ENCODE data around the gene NAGLU. TPM values are rescaled to one million over a fixed set of nuclear protein-coding genes. Genes with fewer than 3 reads are reported as not detected.

The NAGLU gene
- total and polyA plus RNA-seq, 2 of the 13 experiments (the other 11 are each of a cell fraction or from before 2014, with no cell fraction given), result 28.2 to 40.1 TPM

DNA sequence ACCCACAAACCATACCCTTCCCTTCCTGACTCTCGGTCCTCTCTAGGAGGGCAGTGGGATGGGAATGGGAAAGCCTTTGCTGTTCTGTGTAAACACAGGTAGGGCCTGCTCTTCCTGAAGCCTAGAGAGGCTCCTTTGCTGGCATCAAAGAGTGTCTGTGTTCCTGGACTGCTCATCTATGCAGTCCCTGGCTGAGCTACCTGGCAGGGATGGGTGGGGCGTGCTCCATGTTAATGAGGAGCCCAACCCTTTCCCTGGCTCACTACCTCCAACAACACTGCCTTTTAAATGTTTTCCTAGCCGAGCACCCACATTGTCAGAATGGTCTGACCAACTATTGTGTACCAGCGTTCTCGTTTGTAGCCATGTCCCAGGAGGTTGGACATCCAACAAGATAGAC is 26.6 kb upstream of the NAGLU start (continued):
- TF ChIP-seq, protein P1, sequence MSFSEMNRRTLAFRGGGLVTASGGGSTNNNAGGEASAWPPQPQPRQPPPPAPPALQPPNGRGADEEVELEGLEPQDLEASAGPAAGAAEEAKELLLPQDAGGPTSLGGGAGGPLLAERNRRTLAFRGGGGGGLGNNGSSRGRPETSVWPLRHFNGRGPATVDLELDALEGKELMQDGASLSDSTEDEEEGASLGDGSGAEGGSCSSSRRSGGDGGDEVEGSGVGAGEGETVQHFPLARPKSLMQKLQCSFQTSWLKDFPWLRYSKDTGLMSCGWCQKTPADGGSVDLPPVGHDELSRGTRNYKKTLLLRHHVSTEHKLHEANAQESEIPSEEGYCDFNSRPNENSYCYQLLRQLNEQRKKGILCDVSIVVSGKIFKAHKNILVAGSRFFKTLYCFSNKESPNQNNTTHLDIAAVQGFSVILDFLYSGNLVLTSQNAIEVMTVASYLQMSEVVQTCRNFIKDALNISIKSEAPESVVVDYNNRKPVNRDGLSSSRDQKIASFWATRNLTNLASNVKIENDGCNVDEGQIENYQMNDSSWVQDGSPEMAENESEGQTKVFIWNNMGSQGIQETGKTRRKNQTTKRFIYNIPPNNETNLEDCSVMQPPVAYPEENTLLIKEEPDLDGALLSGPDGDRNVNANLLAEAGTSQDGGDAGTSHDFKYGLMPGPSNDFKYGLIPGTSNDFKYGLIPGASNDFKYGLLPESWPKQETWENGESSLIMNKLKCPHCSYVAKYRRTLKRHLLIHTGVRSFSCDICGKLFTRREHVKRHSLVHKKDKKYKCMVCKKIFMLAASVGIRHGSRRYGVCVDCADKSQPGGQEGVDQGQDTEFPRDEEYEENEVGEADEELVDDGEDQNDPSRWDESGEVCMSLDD (CRISPR knock-in tag; IDR thresholded peaks at IDR 0.05; ENCODE audit: borderline replicate concordance), result no peak

DNA sequence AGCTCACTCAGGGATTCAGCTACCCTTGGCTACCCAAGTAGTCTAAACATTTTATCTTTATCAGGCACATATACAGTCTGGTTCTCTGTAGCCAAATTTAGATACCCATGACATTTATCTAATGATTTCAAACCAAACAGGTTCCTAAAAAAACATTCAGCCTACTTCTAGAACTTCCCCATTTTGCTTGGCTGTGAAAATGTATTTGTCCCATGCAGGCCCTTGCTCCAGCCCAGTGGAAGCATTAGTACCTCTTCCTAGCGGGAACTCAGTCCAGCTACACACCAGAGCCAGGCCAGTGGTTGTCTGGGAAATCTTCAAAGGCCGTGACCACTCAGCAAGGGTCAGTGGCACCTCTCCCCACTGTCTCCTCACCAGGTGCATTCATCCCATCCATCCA is 26.2 kb upstream of the NAGLU start:
- CTCF ChIA-PET (ENCODE audit: low intra/inter-chr PET ratio, low total read pairs), result no interaction called here

GRCh38 chr17:42512246-42512645 is 23.8 kb upstream of the NAGLU start:
- DNase-seq (ENCODE audit: low spot score) (no peak), ATAC-seq (no peak), FAIRE-seq (no peak)
- Histone ChIP-seq H3K4me1 (ENCODE audit: insufficient read depth, low read length) (peaks cover 11% of the 10 kb centered on the region), H3K4me2 (ENCODE audit: low read depth, low read length) (no peak overlapping the region), H3K9ac (ENCODE audit: insufficient read depth, low read depth, low read length) (no peak overlapping the region), H3K79me2 (ENCODE audit: insufficient read depth, low read length) (no peaks in the 10 kb centered on the region), H4K20me1 (ENCODE audit: insufficient read depth, low read length) (no peaks in the 10 kb centered on the region), H3K27me3 (ENCODE audit: control insufficient read depth in 1 of 2, insufficient read depth in 2 of 2, low read length in 2 of 2) (no peaks in the 10 kb centered on the region), H3K36me3 (replicated peaks in 1 of 2; ENCODE audit: control insufficient read depth in 1 of 2, insufficient read depth in 2 of 2, low read length in 2 of 2) (peaks cover 38 to 53% of the 10 kb centered on the region in 2 experiments), H3K9me3 (ENCODE audit: low read length) (no peaks in the 10 kb centered on the region), H3K4me3 (replicated peaks in 1 of 3; ENCODE audit: insufficient read depth in 1 of 3, low read depth in 2 of 3, low read length in 3 of 3) (no peak overlapping the region), H3K27ac (ENCODE audit: extremely low read length, insufficient read depth, low read length) (no peak overlapping the region), H2AFZ (ENCODE audit: low read length) (no peak overlapping the region)
- ChIA-PET POLR2A (no interaction called here), CTCF (ENCODE audit: low intra/inter-chr PET ratio, low total read pairs) (no interaction called here)
- WGBS (ENCODE audit: low lambda C conversion rate), result 93% methylated on average over 9 of the region's 9 CpGs
- no TSS peak for BruUV-seq (replicated peaks)
- in situ Hi-C loops (cut with HindIII; ENCODE audit: extremely low pct_ligation_motif_present, low pct_unique_long_range_greater_than_20kb) (no loop called here), intact Hi-C loops (cut with micrococcal nuclease; ENCODE audit: unreplicated experiment) (no loop called here)
- TF ChIP-seq ZNF839 (CRISPR knock-in tag; IDR thresholded peaks at IDR 0.05; ENCODE audit: borderline replicate concordance) (no peak), ARID2 (CRISPR knock-in tag; IDR thresholded peaks at IDR 0.05; ENCODE audit: borderline replicate concordance) (no peak), GATAD2A (CRISPR knock-in tag; IDR thresholded peaks at IDR 0.05) (no peak), ZNF331 (CRISPR knock-in tag; IDR thresholded peaks at IDR 0.05) (no peak), NCOA2 (CRISPR knock-in tag; IDR thresholded peaks at IDR 0.05) (no peak), CREB3 (CRISPR knock-in tag; IDR thresholded peaks at IDR 0.05) (no peak), WIZ (CRISPR knock-in tag; IDR thresholded peaks at IDR 0.05) (no peak), ZNF232 (CRISPR knock-in tag; IDR thresholded peaks at IDR 0.05; ENCODE audit: borderline replicate concordance) (no peak), TBP (CRISPR knock-in tag; IDR thresholded peaks at IDR 0.05) (no peak), HOXA9 (CRISPR knock-in tag; IDR thresholded peaks at IDR 0.05; ENCODE audit: borderline replicate concordance) (no peak), ZBTB21 (CRISPR knock-in tag; IDR thresholded peaks at IDR 0.05) (no peak), ARNT (IDR thresholded peaks at IDR 0.05) (no peak)
- TF ChIP-seq, protein P2, sequence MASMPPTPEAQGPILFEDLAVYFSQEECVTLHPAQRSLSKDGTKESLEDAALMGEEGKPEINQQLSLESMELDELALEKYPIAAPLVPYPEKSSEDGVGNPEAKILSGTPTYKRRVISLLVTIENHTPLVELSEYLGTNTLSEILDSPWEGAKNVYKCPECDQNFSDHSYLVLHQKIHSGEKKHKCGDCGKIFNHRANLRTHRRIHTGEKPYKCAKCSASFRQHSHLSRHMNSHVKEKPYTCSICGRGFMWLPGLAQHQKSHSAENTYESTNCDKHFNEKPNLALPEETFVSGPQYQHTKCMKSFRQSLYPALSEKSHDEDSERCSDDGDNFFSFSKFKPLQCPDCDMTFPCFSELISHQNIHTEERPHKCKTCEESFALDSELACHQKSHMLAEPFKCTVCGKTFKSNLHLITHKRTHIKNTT (CRISPR knock-in tag; IDR thresholded peaks at IDR 0.05), result no peak

More for the DNA sequence above, 26.2 kb upstream of the NAGLU start:
- H3K27me3 ChIP-seq (ENCODE audit: control insufficient read depth in 1 of 2, insufficient read depth in 2 of 2, low read length in 2 of 2), result no peaks in the 10 kb centered on the region
- no peaks in the 10 kb centered on the region for H3K9me3 ChIP-seq (ENCODE audit: low read length)
- TF ChIP-seq ZNF446 (CRISPR knock-in tag; IDR thresholded peaks at IDR 0.05), result no peak
- H3K4me1 ChIP-seq (ENCODE audit: insufficient read depth, low read length), result peaks cover 11% of the 10 kb centered on the region
- no peak for DNase-seq (ENCODE audit: low spot score)
- WGBS (ENCODE audit: low lambda C conversion rate), result 97% methylated on average over 2 of the region's 2 CpGs
- intact Hi-C loops (cut with micrococcal nuclease; ENCODE audit: unreplicated experiment) (no loop called here), in situ Hi-C loops (cut with HindIII; ENCODE audit: extremely low pct_ligation_motif_present, low pct_unique_long_range_greater_than_20kb) (no loop called here)
- BruUV-seq (replicated peaks), result no TSS peak
- POLR2A ChIA-PET, result no interaction called here
- no peaks in the 10 kb centered on the region for H4K20me1 ChIP-seq (ENCODE audit: insufficient read depth, low read length)
- no peak overlapping the region for H2AFZ ChIP-seq (ENCODE audit: low read length)
- no peak for ATAC-seq
- FAIRE-seq, result no peak
- H3K27ac ChIP-seq (ENCODE audit: extremely low read length, insufficient read depth, low read length), result no peak overlapping the region
- no peak overlapping the region for H3K4me2 ChIP-seq (ENCODE audit: low read depth, low read length)
- no peak overlapping the region for H3K9ac ChIP-seq (ENCODE audit: insufficient read depth, low read depth, low read length)
- H3K79me2 ChIP-seq (ENCODE audit: insufficient read depth, low read length), result no peaks in the 10 kb centered on the region
- H3K36me3 ChIP-seq (replicated peaks in 1 of 2; ENCODE audit: control insufficient read depth in 1 of 2, insufficient read depth in 2 of 2, low read length in 2 of 2), result peaks cover 37 to 60% of the 10 kb centered on the region in 2 experiments
- no peak overlapping the region for H3K4me3 ChIP-seq (replicated peaks in 1 of 3; ENCODE audit: insufficient read depth in 1 of 3, low read depth in 2 of 3, low read length in 3 of 3)

Measured in HepG2 (cell line).